Epithelial cell of proximal tubule (primary cell): ENCODE results near the gene TLL1. TPM values are rescaled to one million over a fixed set of nuclear protein-coding genes. Genes with fewer than 3 reads are reported as not detected.

Experiments used
- DNase-seq: peaks from one replicate; pipeline ENCODE4 v3.0.0-alpha.2; 2011; ENCODE audit warnings: low read depth
- H3K4me3 ChIP-seq: 2 replicates; pipeline ENCODE4 v1.5.1; 2011; ENCODE audit warnings: low read depth, mild to moderate bottlenecking, low read length
- CTCF ChIP-seq: conservative IDR thresholded peaks from 2 replicates; pipeline ENCODE4 v1.5.1; 2012; ENCODE audit warnings: low read depth, mild to moderate bottlenecking, low read length
- total RNA-seq: library from RNA; depleted of rRNA; stranded (reverse); fragments of >200 nt; gene quantifications from 2 replicates; pipeline ENCODE4 v1.2.3, GENCODE V29; 2015

The TLL1 gene
- total RNA-seq, 1 donor from 2014 or later = 2.6 TPM

- H3K4me3 ChIP-seq = no peak overlapping the region
- TF ChIP-seq CTCF = no peak
- no peak for DNase-seq
Observed at GRCh38 chr4:166034965-166035364, 161.9 kb downstream of the TLL1 start.

GRCh38 chr4:166039822-166040221 lies 166.8 kb downstream of the TLL1 start:
- TF ChIP-seq CTCF = no peak
- no peak overlapping the region for H3K4me3 ChIP-seq
- no peak for DNase-seq

GRCh38 chr4:166042510-166043055 lies 169.5 kb downstream of the TLL1 start:
- H3K4me3 ChIP-seq = no peak overlapping the region
- TF ChIP-seq CTCF = no peak
- DNase-seq = no peak

- no peak for TF ChIP-seq CTCF
- no peak for DNase-seq
- H3K4me3 ChIP-seq = no peak overlapping the region
Observed at GRCh38 chr4:166043801-166044200, 170.8 kb downstream of the TLL1 start.

- DNase-seq = no peak
- no peak overlapping the region for H3K4me3 ChIP-seq
- TF ChIP-seq CTCF = no peak
Observed at GRCh38 chr4:166044871-166045270, 171.8 kb downstream of the TLL1 start.

GRCh38 chr4:166045457-166045856 lies 172.4 kb downstream of the TLL1 start:
- no peak for DNase-seq
- no peak for TF ChIP-seq CTCF
- no peak overlapping the region for H3K4me3 ChIP-seq

- no peak for TF ChIP-seq CTCF
- H3K4me3 ChIP-seq = no peak overlapping the region
- no peak for DNase-seq
Observed at GRCh38 chr4:166049036-166049435, 176.0 kb downstream of the TLL1 start.
